ENCODE measurements around the gene CRAT. TPM values are rescaled to one million over a fixed set of nuclear protein-coding genes. Genes with fewer than 3 reads are reported as not detected.
A peak's percentile ranks its signal among the peaks of the same experiment; 100 is the strongest.

CRAT gene
- total and polyA plus RNA-seq, 2 donors (not counting 1 experiment from before 2014, with no cell fraction given): 34.0 to 45.1 TPM

DNA sequence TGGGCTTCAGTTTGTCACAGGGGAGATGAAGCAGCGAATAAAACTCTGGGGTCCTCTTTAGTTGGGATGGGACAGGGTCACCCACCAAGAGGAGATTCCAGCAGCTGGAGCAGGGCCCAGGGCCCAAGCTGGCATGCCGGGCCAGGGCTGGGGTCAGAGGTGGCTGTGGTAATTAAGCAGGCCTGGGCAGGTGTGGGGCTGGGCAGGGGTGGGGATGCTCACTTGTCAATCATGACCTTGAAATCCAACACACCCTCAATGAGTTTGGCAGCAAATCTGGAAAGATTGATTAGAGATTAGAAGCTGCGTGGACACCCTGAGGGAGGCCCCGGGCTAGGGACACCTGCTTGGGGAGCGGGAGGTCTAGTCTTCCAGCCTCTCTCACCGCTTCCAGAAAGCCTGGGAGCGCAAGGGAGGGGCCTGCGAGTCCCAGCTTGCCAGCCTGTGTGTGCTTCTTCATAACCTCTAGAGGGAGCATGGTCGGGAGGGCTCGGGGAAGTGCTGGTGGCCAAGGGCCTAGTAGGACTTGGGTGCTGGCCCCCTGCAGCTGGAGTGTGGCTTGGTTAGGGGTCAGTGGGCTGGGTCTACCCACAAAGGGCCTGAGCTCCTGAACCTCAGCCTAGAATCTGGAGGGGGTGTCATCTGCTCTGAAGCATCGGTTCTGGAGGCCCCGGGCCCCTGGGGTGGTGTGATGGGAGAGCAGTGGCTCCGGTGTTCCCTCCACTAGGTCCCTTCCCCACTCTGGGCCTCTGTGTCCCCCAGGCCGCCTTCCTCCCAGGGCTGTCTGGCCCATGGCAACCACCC, 7.6 kb downstream of the CRAT start:
- peak; percentile 40 for DNase-seq (ENCODE audit: low read depth in 2 of 2)

GRCh38 chr9:129102095-129102525, 8.5 kb downstream of the CRAT start:
- Histone ChIP-seq H4K20me1 (ENCODE audit: control insufficient read depth, extremely low read depth, insufficient read depth, low read length) (no peaks in the 10 kb centered on the region), H3K27ac (ENCODE audit: insufficient read depth, low read length) (no peak overlapping the region), H3K4me1 (ENCODE audit: control insufficient read depth, extremely low read depth, insufficient read depth, low read length) (no peaks in the 10 kb centered on the region), H3K9ac (ENCODE audit: insufficient read depth, low read length) (no peak overlapping the region), H3K79me2 (ENCODE audit: control insufficient read depth, insufficient read depth, low read length) (no peaks in the 10 kb centered on the region), H3K4me3 (replicated peaks in 1 of 4; ENCODE audit: control extremely low read depth in 1 of 4, insufficient read depth in 1 of 4, low read depth in 3 of 4, low read length in 4 of 4) (no peak overlapping the region), H2AFZ (ENCODE audit: low read length) (no peak overlapping the region), H3K36me3 (ENCODE audit: control insufficient read depth, insufficient read depth, low read length) (peaks cover 7% of the 10 kb centered on the region), H3K4me2 (ENCODE audit: extremely low read depth, insufficient read depth, low read length) (no peak overlapping the region), H3K9me3 (ENCODE audit: control insufficient read depth, insufficient read depth, low read depth, low read length) (no peaks in the 10 kb centered on the region), H3K27me3 (ENCODE audit: control insufficient read depth, insufficient read depth, low read length) (no peaks in the 10 kb centered on the region)
- TF ChIP-seq EZH2 (IDR thresholded peaks at IDR 0.05; ENCODE audit: low read length, missing control alignments) (no peak), CTCF (conservative IDR thresholded peaks at IDR 0.05 in 1 of 2, IDR thresholded peaks at IDR 0.05 in 1 of 2; ENCODE audit: low read depth in 1 of 2, low read length in 2 of 2) (no peak)
- no peak for DNase-seq (ENCODE audit: low read depth in 2 of 2)

More for the DNA sequence above, 7.6 kb downstream of the CRAT start:
- peaks cover 12% of the 10 kb centered on the region for H3K36me3 ChIP-seq (ENCODE audit: control insufficient read depth, insufficient read depth, low read length)
- no peak overlapping the region for H3K9ac ChIP-seq (ENCODE audit: insufficient read depth, low read length)
- no peaks in the 10 kb centered on the region for H3K27me3 ChIP-seq (ENCODE audit: control insufficient read depth, insufficient read depth, low read length)
- no peaks in the 10 kb centered on the region for H3K9me3 ChIP-seq (ENCODE audit: control insufficient read depth, insufficient read depth, low read depth, low read length)
- no peak overlapping the region for H3K4me3 ChIP-seq (replicated peaks in 1 of 4; ENCODE audit: control extremely low read depth in 1 of 4, insufficient read depth in 1 of 4, low read depth in 3 of 4, low read length in 4 of 4)
- TF ChIP-seq CTCF (conservative IDR thresholded peaks at IDR 0.05 in 1 of 2, IDR thresholded peaks at IDR 0.05 in 1 of 2; ENCODE audit: low read depth in 1 of 2, low read length in 2 of 2): peak; percentile 41 to 65
- no peak for TF ChIP-seq EZH2 (IDR thresholded peaks at IDR 0.05; ENCODE audit: low read length, missing control alignments)
- no peak overlapping the region for H3K27ac ChIP-seq (ENCODE audit: insufficient read depth, low read length)
- H3K79me2 ChIP-seq (ENCODE audit: control insufficient read depth, insufficient read depth, low read length): no peaks in the 10 kb centered on the region
- no peak overlapping the region for H3K4me2 ChIP-seq (ENCODE audit: extremely low read depth, insufficient read depth, low read length)
- H2AFZ ChIP-seq (ENCODE audit: low read length): no peak overlapping the region
- no peaks in the 10 kb centered on the region for H4K20me1 ChIP-seq (ENCODE audit: control insufficient read depth, extremely low read depth, insufficient read depth, low read length)
- no peaks in the 10 kb centered on the region for H3K4me1 ChIP-seq (ENCODE audit: control insufficient read depth, extremely low read depth, insufficient read depth, low read length)

DNA sequence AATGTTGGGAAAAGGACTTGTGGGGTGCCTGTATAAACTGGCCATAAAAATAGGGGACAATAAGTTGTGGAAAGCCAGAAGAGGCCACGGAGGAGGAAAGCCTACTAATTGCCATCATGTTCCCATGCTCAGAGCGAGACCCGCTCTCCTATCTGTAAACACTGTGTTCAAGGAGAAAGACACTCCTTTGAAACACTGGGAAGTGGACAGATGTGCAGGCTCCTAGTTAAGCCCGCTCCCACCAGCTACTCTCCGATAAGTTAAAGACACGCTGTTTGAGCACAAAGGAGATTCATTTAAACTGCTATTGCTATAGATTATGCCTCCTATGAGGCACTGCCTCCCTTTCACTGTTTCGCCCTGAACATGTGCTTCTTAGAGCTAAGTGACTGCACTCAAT, 9.3 kb downstream of the CRAT start:
- no peak overlapping the region for H3K4me2 ChIP-seq (ENCODE audit: extremely low read depth, insufficient read depth, low read length)
- DNase-seq (ENCODE audit: low read depth in 2 of 2): no peak
- peaks cover 9% of the 10 kb centered on the region for H3K36me3 ChIP-seq (ENCODE audit: control insufficient read depth, insufficient read depth, low read length)
- H3K4me1 ChIP-seq (ENCODE audit: control insufficient read depth, extremely low read depth, insufficient read depth, low read length): no peaks in the 10 kb centered on the region
- no peak overlapping the region for H3K9ac ChIP-seq (ENCODE audit: insufficient read depth, low read length)
- no peaks in the 10 kb centered on the region for H3K9me3 ChIP-seq (ENCODE audit: control insufficient read depth, insufficient read depth, low read depth, low read length)
- H2AFZ ChIP-seq (ENCODE audit: low read length): no peak overlapping the region
- H3K27me3 ChIP-seq (ENCODE audit: control insufficient read depth, insufficient read depth, low read length): no peaks in the 10 kb centered on the region
- no peak overlapping the region for H3K4me3 ChIP-seq (replicated peaks in 1 of 4; ENCODE audit: control extremely low read depth in 1 of 4, insufficient read depth in 1 of 4, low read depth in 3 of 4, low read length in 4 of 4)
- H3K27ac ChIP-seq (ENCODE audit: insufficient read depth, low read length): no peak overlapping the region
- no peaks in the 10 kb centered on the region for H4K20me1 ChIP-seq (ENCODE audit: control insufficient read depth, extremely low read depth, insufficient read depth, low read length)
- H3K79me2 ChIP-seq (ENCODE audit: control insufficient read depth, insufficient read depth, low read length): no peaks in the 10 kb centered on the region
- TF ChIP-seq EZH2 (IDR thresholded peaks at IDR 0.05; ENCODE audit: low read length, missing control alignments) (no peak), CTCF (conservative IDR thresholded peaks at IDR 0.05 in 1 of 2, IDR thresholded peaks at IDR 0.05 in 1 of 2; ENCODE audit: low read depth in 1 of 2, low read length in 2 of 2) (no peak)
